ENCODE results near the gene FAM168A.

The FAM168A gene

DNA sequence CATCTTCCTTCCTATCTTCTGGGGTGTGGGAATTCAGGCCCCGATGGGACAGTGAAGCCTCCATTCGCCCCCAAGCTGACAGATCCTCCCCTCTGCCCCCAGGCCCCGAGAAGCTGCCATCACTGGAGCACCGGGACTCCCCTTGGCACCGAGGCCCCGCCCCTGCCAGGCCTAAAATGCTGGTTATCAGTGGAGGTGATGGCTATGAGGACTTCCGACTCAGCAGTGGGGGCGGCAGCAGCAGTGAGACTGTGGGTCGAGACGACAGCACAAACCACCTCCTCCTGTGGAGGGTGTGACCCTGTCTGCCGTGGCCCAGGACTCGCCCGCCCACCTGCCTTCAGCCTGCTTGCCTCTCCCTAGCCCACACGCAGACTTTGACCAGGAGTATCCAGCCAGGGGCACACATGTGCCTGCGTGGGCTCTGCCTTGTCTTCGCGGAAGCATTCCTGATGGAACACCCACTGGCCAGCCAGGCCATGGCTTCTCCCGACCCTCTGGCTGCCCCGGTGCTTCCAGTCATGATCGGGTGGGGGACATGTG is 230.4 kb downstream of the FAM168A start:
- TF ChIP-seq GABPA (IDR thresholded peaks at IDR 0.05; ENCODE audit: low read depth) (no peak), SPI1 (IDR thresholded peaks at IDR 0.05; ENCODE audit: borderline replicate concordance, low read depth) (no peak), POLR2AphosphoS5 (IDR thresholded peaks at IDR 0.05; ENCODE audit: low read depth) (no peak)
- TF ChIP-seq, protein P1, sequence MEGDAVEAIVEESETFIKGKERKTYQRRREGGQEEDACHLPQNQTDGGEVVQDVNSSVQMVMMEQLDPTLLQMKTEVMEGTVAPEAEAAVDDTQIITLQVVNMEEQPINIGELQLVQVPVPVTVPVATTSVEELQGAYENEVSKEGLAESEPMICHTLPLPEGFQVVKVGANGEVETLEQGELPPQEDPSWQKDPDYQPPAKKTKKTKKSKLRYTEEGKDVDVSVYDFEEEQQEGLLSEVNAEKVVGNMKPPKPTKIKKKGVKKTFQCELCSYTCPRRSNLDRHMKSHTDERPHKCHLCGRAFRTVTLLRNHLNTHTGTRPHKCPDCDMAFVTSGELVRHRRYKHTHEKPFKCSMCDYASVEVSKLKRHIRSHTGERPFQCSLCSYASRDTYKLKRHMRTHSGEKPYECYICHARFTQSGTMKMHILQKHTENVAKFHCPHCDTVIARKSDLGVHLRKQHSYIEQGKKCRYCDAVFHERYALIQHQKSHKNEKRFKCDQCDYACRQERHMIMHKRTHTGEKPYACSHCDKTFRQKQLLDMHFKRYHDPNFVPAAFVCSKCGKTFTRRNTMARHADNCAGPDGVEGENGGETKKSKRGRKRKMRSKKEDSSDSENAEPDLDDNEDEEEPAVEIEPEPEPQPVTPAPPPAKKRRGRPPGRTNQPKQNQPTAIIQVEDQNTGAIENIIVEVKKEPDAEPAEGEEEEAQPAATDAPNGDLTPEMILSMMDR (IDR thresholded peaks at IDR 0.05; ENCODE audit: insufficient read depth, low read length), result no peak
- TF ChIP-seq, protein P2, sequence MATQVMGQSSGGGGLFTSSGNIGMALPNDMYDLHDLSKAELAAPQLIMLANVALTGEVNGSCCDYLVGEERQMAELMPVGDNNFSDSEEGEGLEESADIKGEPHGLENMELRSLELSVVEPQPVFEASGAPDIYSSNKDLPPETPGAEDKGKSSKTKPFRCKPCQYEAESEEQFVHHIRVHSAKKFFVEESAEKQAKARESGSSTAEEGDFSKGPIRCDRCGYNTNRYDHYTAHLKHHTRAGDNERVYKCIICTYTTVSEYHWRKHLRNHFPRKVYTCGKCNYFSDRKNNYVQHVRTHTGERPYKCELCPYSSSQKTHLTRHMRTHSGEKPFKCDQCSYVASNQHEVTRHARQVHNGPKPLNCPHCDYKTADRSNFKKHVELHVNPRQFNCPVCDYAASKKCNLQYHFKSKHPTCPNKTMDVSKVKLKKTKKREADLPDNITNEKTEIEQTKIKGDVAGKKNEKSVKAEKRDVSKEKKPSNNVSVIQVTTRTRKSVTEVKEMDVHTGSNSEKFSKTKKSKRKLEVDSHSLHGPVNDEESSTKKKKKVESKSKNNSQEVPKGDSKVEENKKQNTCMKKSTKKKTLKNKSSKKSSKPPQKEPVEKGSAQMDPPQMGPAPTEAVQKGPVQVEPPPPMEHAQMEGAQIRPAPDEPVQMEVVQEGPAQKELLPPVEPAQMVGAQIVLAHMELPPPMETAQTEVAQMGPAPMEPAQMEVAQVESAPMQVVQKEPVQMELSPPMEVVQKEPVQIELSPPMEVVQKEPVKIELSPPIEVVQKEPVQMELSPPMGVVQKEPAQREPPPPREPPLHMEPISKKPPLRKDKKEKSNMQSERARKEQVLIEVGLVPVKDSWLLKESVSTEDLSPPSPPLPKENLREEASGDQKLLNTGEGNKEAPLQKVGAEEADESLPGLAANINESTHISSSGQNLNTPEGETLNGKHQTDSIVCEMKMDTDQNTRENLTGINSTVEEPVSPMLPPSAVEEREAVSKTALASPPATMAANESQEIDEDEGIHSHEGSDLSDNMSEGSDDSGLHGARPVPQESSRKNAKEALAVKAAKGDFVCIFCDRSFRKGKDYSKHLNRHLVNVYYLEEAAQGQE (IDR thresholded peaks at IDR 0.05; ENCODE audit: insufficient replicate concordance, low read depth), result no peak
- Histone ChIP-seq H3K27ac (replicated peaks) (no peak overlapping the region), H3K4me3 (replicated peaks; ENCODE audit: insufficient read depth, low read length) (no peak overlapping the region), H3K27me3 (ENCODE audit: insufficient read depth, poor library complexity, severe bottlenecking) (no peaks in the 10 kb centered on the region)
- DNase-seq (ENCODE audit: low read depth in 1 of 2, low spot score in 1 of 2), result no peak

DNA sequence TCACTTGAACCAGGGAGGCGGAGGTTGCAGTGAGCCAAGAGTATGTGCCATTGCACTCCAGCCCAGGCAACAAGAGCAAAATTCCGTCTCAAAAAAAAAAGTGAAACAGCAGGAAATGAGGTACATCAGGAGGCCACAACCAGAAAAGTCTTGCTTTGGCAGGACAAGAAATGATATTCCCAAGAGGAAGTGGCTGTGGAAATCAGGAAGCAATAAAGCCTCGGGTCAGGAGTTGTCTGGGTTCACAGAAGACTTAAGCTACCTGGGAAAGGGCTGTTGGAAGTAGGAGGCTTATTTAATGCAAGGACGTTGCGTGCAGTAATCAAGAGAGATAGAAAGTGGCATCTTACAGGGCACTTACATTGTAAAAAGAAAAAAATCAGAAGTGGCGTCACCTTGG is 231.0 kb downstream of the FAM168A start:
- TF ChIP-seq, protein P1 (IDR thresholded peaks at IDR 0.05; ENCODE audit: insufficient read depth, low read length), result no peak
- TF ChIP-seq POLR2AphosphoS5 (IDR thresholded peaks at IDR 0.05; ENCODE audit: low read depth) (no peak), GABPA (IDR thresholded peaks at IDR 0.05; ENCODE audit: low read depth) (no peak), SPI1 (IDR thresholded peaks at IDR 0.05; ENCODE audit: borderline replicate concordance, low read depth) (no peak)
- TF ChIP-seq, protein P2 (IDR thresholded peaks at IDR 0.05; ENCODE audit: insufficient replicate concordance, low read depth), result no peak
- no peak for DNase-seq (ENCODE audit: low read depth in 1 of 2, low spot score in 1 of 2)
- Histone ChIP-seq H3K27ac (replicated peaks) (no peak overlapping the region), H3K4me3 (replicated peaks; ENCODE audit: insufficient read depth, low read length) (no peak overlapping the region), H3K27me3 (ENCODE audit: insufficient read depth, poor library complexity, severe bottlenecking) (no peaks in the 10 kb centered on the region)

DNA sequence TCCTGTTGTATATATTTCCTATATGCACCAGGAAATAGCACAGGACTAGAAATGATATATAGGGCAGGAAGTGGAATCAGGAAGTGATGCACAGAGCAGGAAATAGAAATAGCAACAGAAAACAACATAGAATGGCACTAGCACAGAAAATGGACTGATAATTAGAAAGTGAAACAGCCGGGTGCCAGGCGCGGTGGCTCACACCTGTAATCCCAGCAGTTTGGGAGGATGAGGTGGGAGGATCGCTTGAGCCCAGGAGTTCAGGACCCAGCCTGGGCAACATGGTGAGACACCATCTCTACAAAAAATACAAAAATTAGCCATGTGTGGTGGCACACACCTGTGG is 231.7 kb downstream of the FAM168A start:
- Histone ChIP-seq H3K27ac (replicated peaks) (no peak overlapping the region), H3K4me3 (replicated peaks; ENCODE audit: insufficient read depth, low read length) (no peak overlapping the region), H3K27me3 (ENCODE audit: insufficient read depth, poor library complexity, severe bottlenecking) (no peaks in the 10 kb centered on the region)
- DNase-seq (ENCODE audit: low read depth in 1 of 2, low spot score in 1 of 2), result no peak
- TF ChIP-seq SPI1 (IDR thresholded peaks at IDR 0.05; ENCODE audit: borderline replicate concordance, low read depth), result peak; percentile 52; the same call in 1 of the 2 replicates
- TF ChIP-seq POLR2AphosphoS5 (IDR thresholded peaks at IDR 0.05; ENCODE audit: low read depth), result no peak

DNA sequence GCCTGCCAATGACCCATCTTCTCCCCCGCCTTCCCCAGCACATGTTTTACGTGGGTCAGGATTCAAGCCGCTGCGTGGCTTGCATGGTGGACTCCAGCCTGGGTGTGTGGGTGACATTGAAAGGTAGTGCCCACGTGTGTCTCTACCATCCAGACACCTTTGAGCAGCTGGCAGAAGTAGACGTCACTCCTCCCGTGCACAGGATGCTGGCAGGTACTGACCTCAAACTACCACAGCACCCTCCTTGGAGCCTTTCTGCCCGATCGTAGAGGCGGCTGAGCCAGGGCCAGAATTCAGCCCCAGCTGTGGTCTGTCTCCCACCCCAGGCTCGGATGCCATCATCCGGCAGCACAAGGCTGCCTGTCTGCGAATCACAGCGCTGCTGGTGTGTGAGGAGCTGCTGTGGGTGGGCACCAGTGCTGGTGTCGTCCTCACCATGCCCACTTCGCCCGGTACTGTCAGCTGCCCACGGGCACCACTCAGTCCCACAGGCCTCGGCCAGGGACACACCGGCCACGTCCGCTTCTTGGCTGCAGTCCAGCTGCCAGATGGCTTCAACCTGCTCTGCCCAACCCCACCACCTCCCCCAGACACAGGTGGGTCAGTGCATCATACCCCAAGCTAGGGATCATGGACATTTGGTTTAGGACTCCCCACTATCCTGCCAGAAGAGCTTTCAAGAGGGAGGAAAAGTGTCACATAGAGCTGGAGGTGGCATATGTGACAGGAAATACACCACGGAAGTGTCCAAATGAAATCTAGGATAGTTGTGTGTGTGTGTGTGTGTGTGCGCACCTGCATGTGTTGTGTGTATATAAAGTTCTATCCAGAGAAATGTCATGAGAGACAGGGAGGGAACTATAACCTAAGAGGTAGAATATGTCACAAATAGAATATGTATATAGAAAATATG is 232.3 kb downstream of the FAM168A start:
- no peak for DNase-seq (ENCODE audit: low read depth in 1 of 2, low spot score in 1 of 2)
- TF ChIP-seq, protein P1 (IDR thresholded peaks at IDR 0.05; ENCODE audit: insufficient read depth, low read length), result no peak
- TF ChIP-seq POLR2AphosphoS5 (IDR thresholded peaks at IDR 0.05; ENCODE audit: low read depth) (no peak), SPI1 (IDR thresholded peaks at IDR 0.05; ENCODE audit: borderline replicate concordance, low read depth) (no peak), GABPA (IDR thresholded peaks at IDR 0.05; ENCODE audit: low read depth) (no peak)
- TF ChIP-seq, protein P2 (IDR thresholded peaks at IDR 0.05; ENCODE audit: insufficient replicate concordance, low read depth), result no peak
- H3K27me3 ChIP-seq (ENCODE audit: insufficient read depth, poor library complexity, severe bottlenecking), result no peaks in the 10 kb centered on the region
- H3K4me3 ChIP-seq (replicated peaks; ENCODE audit: insufficient read depth, low read length), result no peak overlapping the region
- no peak overlapping the region for H3K27ac ChIP-seq (replicated peaks)

Measured in HL-60 (cell line).